Endothelial cell of umbilical vein (primary cell): ENCODE results near the gene ACAD8. TPM values are rescaled to one million over a fixed set of nuclear protein-coding genes. Genes with fewer than 3 reads are reported as not detected.

ENCODE experiments used
- BruUV-seq: library from RNA; stranded (reverse); fragments of 400-500 nt; replicated peaks from 2 replicates; lab custom pipeline; 2021; lab: Mats Ljungman, UMichigan
- CTCF ChIA-PET: fragments of 300-600, 350-600 bp; sonication (Branson Sonifier 250); formaldehyde crosslinking; loops from one replicate; lab custom pipeline; 2021; ENCODE audit warnings: antibody characterized with exemption, inconsistent platforms; lab: Charles Lee
- POLR2A ChIA-PET: fragments of 300-600, 350-600 bp; sonication (Branson Sonifier 250); formaldehyde crosslinking; loops from one replicate; lab custom pipeline; 2021; ENCODE audit warnings: antibody characterized with exemption, inconsistent platforms; lab: Charles Lee
- DNase-seq: peaks from one replicate; pipeline ENCODE4 v3.0.0-alpha.2; 2011; ENCODE audit warnings: low read depth, low spot score
- FAIRE-seq: peaks from 2 replicates; lab custom pipeline; 2011; peaks lifted over from hg19 to GRCh38; lab: Jason Lieb, UNC
- H2AFZ ChIP-seq: 2 replicates; pipeline ENCODE4 v1.6.0; 2012; ENCODE audit warnings: low read depth, low read length, control low read depth, inconsistent platforms
- H3K27ac ChIP-seq: 2 replicates; pipeline ENCODE4 v1.5.1; 2011; ENCODE audit warnings: low read depth, mild to moderate bottlenecking, control low read depth, low read length, moderate library complexity; ENCODE audit not compliant: insufficient read depth
- H3K27me3 ChIP-seq, 2 experiments: 2 replicates each; pipeline versions ENCODE4 v1.6.0 to v1.6.1; 2011; ENCODE audit warnings: low read length in 2 of 2, mixed read lengths in 1 of 2; ENCODE audit not compliant: control insufficient read depth in 2 of 2, insufficient read depth in 2 of 2
- H3K36me3 ChIP-seq, 2 experiments: 2 replicates in 1 of 2; 3 replicates in 1 of 2; pipeline ENCODE4 v1.5.1; 2011; ENCODE audit warnings: low read length in 2 of 2, mild to moderate bottlenecking in 1 of 2, moderate library complexity in 1 of 2; ENCODE audit not compliant: control insufficient read depth in 2 of 2, insufficient read depth in 2 of 2; ENCODE audit errors: extremely low read depth in 1 of 2
- H3K4me1 ChIP-seq: 3 replicates; pipeline ENCODE4 v1.5.1; 2011; ENCODE audit warnings: mild to moderate bottlenecking, low read length; ENCODE audit not compliant: control insufficient read depth, insufficient read depth; ENCODE audit errors: extremely low read depth
- H3K4me2 ChIP-seq: 2 replicates; pipeline ENCODE4 v1.6.1; 2011; ENCODE audit warnings: low read length, control low read depth, mixed read lengths; ENCODE audit not compliant: insufficient read depth
- H3K4me3 ChIP-seq, 3 experiments: fragments of 200-600 bp in 1 of 3; sonication (generic), shearing (Covaris generic) in 1 of 3; replicated peaks in 1 of 3; 2 replicates each; pipeline ENCODE4 v1.5.1; 2011 to 2016; ENCODE audit warnings: control low read depth in 3 of 3, low read length in 3 of 3, mild to moderate bottlenecking in 2 of 3, inconsistent platforms in 1 of 3, low read depth in 1 of 3, moderate library complexity in 1 of 3; ENCODE audit not compliant: insufficient read depth in 1 of 3
- H3K79me2 ChIP-seq: 2 replicates; pipeline ENCODE4 v1.6.0; 2012; ENCODE audit warnings: low read length, inconsistent platforms; ENCODE audit not compliant: control insufficient read depth, insufficient read depth
- H3K9ac ChIP-seq: replicated peaks from 2 replicates; pipeline ENCODE3; 2011; ENCODE audit warnings: low read length, control low read depth; ENCODE audit not compliant: insufficient read depth; ENCODE audit errors: extremely low read depth
- H3K9me1 ChIP-seq: replicated peaks from 3 replicates; pipeline ENCODE4 v1.6.0; 2011; ENCODE audit warnings: mild to moderate bottlenecking, low read length; ENCODE audit not compliant: control insufficient read depth, insufficient read depth; ENCODE audit errors: extremely low read depth
- H3K9me3 ChIP-seq: replicated peaks from 2 replicates; pipeline ENCODE4 v1.5.1; 2012; ENCODE audit warnings: low read length, inconsistent platforms; ENCODE audit not compliant: control insufficient read depth, insufficient read depth
- H4K20me1 ChIP-seq: replicated peaks from 2 replicates; pipeline ENCODE3; 2011; ENCODE audit warnings: mild to moderate bottlenecking, low read length; ENCODE audit not compliant: control insufficient read depth, insufficient read depth; ENCODE audit errors: extremely low read depth
- CTCF ChIP-seq, 2 donors: IDR thresholded peaks; 1 replicate in 1 of 2; 2 replicates in 1 of 2; pipeline ENCODE4 v1.5.1; 2011; ENCODE audit warnings: low read length in 2 of 2, mild to moderate bottlenecking in 2 of 2, moderate library complexity in 2 of 2, control low read depth in 1 of 2, inconsistent platforms in 1 of 2, low read depth in 1 of 2; ENCODE audit not compliant: insufficient read depth in 1 of 2; ENCODE audit errors: extremely low read depth in 1 of 2
- EZH2 ChIP-seq: IDR thresholded peaks from 2 replicates; pipeline ENCODE4 v1.6.1; 2012; ENCODE audit warnings: borderline replicate concordance, low read depth, mild to moderate bottlenecking, moderate library complexity, low read length, inconsistent platforms; ENCODE audit not compliant: severe bottlenecking
- FOS ChIP-seq: IDR thresholded peaks from 2 replicates; pipeline ENCODE4 v1.6.1; 2011; ENCODE audit warnings: mild to moderate bottlenecking, low read length, moderate library complexity, borderline replicate concordance; ENCODE audit not compliant: insufficient read depth
- GATA2 ChIP-seq: IDR thresholded peaks from 2 replicates; pipeline ENCODE4 v1.7.0; 2011; ENCODE audit warnings: low read depth, mild to moderate bottlenecking, moderate library complexity, mixed read lengths, low read length; ENCODE audit not compliant: insufficient read length, insufficient read depth
- JUN ChIP-seq: IDR thresholded peaks from 2 replicates; pipeline ENCODE4 v1.6.1; 2011; ENCODE audit warnings: borderline replicate concordance, low read depth; ENCODE audit not compliant: insufficient read length, insufficient read depth
- MYC ChIP-seq: IDR thresholded peaks from one replicate; pipeline ENCODE4 v1.6.1; 2011; ENCODE audit warnings: mild to moderate bottlenecking, low read depth, low read length
- POLR2A ChIP-seq: IDR thresholded peaks from 2 replicates; pipeline ENCODE4 v1.6.1; 2012; ENCODE audit warnings: low read depth, mild to moderate bottlenecking, control low read depth, low read length
- POLR2AphosphoS5 ChIP-seq: IDR thresholded peaks from 2 replicates; pipeline ENCODE4 v1.6.1; 2012; ENCODE audit warnings: low read depth, mild to moderate bottlenecking, control low read depth, low read length, moderate library complexity; ENCODE audit not compliant: insufficient read depth
- dilution Hi-C: fragments of 300-500 bp; cut with MboI; formaldehyde crosslinking; loops from one replicate; pipeline ENCODE4 v1.15.0; 2019; ENCODE audit warnings: low sequenced_read_pairs; ENCODE audit not compliant: extremely low pct_ligation_motif_present
- intact Hi-C: fragments of 100-400 bp; cut with micrococcal nuclease; formaldehyde crosslinking; loops from one replicate; pipeline ENCODE4 v1.10.0; 2022
- polyA plus RNA-seq, 4 experiments: library from polyadenylated mRNA; depleted of rRNA in 3 of 4; stranded (reverse) in 3 of 4; unstranded in 1 of 4; fragments of >200 nt; gene quantifications; 2 replicates each; pipeline versions ENCODE4 v1.2.1 to v1.2.3, GENCODE V29; 2011 to 2012; ENCODE audit warnings: missing spikeins in 1 of 4
- total RNA-seq: library from RNA; stranded (reverse); gene quantifications from 2 replicates; pipeline ENCODE4 v1.2.3, GENCODE V29; 2021
- TF ChIP-seq, protein P1 (sequence below): IDR thresholded peaks from 2 replicates; pipeline ENCODE4 v1.6.1; 2011; ENCODE audit not compliant: insufficient read depth, insufficient read length

The ACAD8 gene
- total and polyA plus RNA-seq, 2 donors (not counting 3 experiments of a cell fraction or from before 2014, with no cell fraction given), result 22.9 to 29.0 TPM

- no peak for DNase-seq
- Histone ChIP-seq H3K27me3 (no peaks in the 10 kb centered on the region), H3K4me1 (no peaks in the 10 kb centered on the region), H4K20me1 (no peaks in the 10 kb centered on the region), H3K9me3 (no peaks in the 10 kb centered on the region), H3K79me2 (peaks cover 4% of the 10 kb centered on the region), H3K27ac (no peak overlapping the region), H3K4me2 (no peak overlapping the region), H3K9ac (no peak overlapping the region), H3K36me3 (peaks cover 5 to 11% of the 10 kb centered on the region in 2 experiments), H3K9me1 (no peaks in the 10 kb centered on the region), H3K4me3 (no peak overlapping the region), H2AFZ (no peak overlapping the region)
- POLR2A ChIA-PET, result no interaction called here
- BruUV-seq, result no TSS peak
- CTCF ChIA-PET, result interaction anchor here (1.6 to 4.5 kb wide), 2 partner anchors 38 to 156 kb away, joined by 6 to 20 read pairs; no protein-coding TSS in a partner anchor
- intact Hi-C loops, result loop anchor here (2.0 to 5.0 kb wide), 2 partner anchors 47 to 279 kb away; partner anchors contain the start of genes ACAD8 and THYN1
- FAIRE-seq, result no peak
- TF ChIP-seq EZH2 (no peak), CTCF (IDR thresholded peaks at IDR 0.05; ENCODE audit: extremely low read depth in 1 of 2, insufficient read depth in 1 of 2, low read depth in 1 of 2, low read length in 2 of 2) (no peak), POLR2AphosphoS5 (no peak), GATA2 (no peak), JUN (no peak), POLR2A (no peak), MYC (no peak), FOS (no peak)
- TF ChIP-seq, protein P1, sequence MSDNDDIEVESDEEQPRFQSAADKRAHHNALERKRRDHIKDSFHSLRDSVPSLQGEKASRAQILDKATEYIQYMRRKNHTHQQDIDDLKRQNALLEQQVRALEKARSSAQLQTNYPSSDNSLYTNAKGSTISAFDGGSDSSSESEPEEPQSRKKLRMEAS, result no peak
- dilution Hi-C loops, result no loop called here
Observed at GRCh38 chr11:134206185-134206584, 47.2 kb upstream of the ACAD8 start.
